ENCODE data around the gene NUDT8. TPM values are rescaled to one million over a fixed set of nuclear protein-coding genes. Genes with fewer than 3 reads are reported as not detected.
"Not testable (repeated sequence)": the region's sequence is repeated elsewhere in the genome, so short reads cannot be mapped to it uniquely, and the experiment has no call there.

The NUDT8 gene
- polyA plus RNA-seq, 1 of the 3 experiments (the other 2 are of a cell fraction): 2.7 TPM

DNA sequence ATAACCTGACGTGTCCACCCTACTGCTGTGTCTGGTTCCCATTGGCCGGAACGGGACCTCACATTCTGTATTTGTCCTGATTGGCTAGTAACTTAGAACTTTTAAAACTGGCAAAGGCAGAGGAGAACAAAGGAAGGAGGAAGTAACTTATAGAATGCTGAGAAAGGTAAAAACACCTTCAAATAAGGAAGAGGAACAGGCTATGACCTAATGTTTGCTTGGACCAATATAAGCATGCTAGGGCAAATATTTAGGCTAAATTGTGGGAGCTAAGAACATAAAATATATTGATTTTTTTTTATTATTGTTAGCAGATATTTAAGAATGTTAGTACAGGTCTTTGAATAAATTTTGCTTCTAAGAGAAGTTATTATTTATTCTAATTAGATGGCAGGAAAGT, 7.7 kb upstream of the NUDT8 start:
- POLR2A ChIA-PET; H3F3A ChIP-seq (replicated peaks; ENCODE audit: insufficient read depth): not testable (repeated sequence)
- CTCF ChIA-PET: interaction anchor here (17.8 kb wide), 1 partner anchor 16 kb away, joined by 308 read pairs; the partner anchor contains the start of gene ACY3

DNA sequence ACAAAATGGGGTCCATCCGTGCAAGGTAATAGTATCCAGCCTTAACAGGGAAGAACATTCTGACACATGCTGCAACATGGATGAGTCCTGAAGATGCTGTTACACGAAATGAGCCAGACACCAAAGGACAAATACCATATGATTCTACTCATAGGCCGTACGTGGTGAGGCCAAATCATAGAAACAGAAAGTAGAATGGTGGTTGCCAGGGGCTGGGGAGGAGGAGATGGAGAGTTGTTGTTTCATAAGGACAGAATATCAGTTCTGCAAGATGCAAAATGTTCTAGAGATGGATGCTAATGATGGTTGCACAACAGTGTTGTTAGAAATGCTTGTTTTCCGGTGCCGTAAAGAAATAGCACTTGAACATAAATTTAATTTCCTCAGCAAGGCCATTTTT, 7.2 kb upstream of the NUDT8 start:
- no peak for DNase-seq
- TF ChIP-seq RCOR1 (IDR thresholded peaks at IDR 0.05; ENCODE audit: low read length) (no peak), RFX5 (IDR thresholded peaks at IDR 0.05; ENCODE audit: low read length) (no peak), JUND (IDR thresholded peaks at IDR 0.05) (no peak), TAF1 (IDR thresholded peaks at IDR 0.05; ENCODE audit: borderline replicate concordance, low read depth, low read length) (no peak), FOSL2 (IDR thresholded peaks at IDR 0.05; ENCODE audit: borderline replicate concordance, low read depth) (no peak), FOXM1 (IDR thresholded peaks at IDR 0.05; ENCODE audit: low read depth) (no peak), RXRA (IDR thresholded peaks at IDR 0.05; ENCODE audit: borderline replicate concordance, low read depth) (no peak), ELF1 (IDR thresholded peaks at IDR 0.05) (no peak), EP300 (IDR thresholded peaks at IDR 0.05; ENCODE audit: borderline replicate concordance in 1 of 2, low read depth in 1 of 2, low read length in 1 of 2) (no peak), GABPA (IDR thresholded peaks at IDR 0.05; ENCODE audit: low read depth) (no peak), POLR2AphosphoS5 (IDR thresholded peaks at IDR 0.05; ENCODE audit: low read depth, low read length) (no peak), TCF12 (IDR thresholded peaks at IDR 0.05) (no peak), MEF2A (IDR thresholded peaks at IDR 0.05; ENCODE audit: borderline replicate concordance, low read depth) (no peak), YY1 (IDR thresholded peaks at IDR 0.05; ENCODE audit: low read depth) (no peak)
- TF ChIP-seq, protein P1, sequence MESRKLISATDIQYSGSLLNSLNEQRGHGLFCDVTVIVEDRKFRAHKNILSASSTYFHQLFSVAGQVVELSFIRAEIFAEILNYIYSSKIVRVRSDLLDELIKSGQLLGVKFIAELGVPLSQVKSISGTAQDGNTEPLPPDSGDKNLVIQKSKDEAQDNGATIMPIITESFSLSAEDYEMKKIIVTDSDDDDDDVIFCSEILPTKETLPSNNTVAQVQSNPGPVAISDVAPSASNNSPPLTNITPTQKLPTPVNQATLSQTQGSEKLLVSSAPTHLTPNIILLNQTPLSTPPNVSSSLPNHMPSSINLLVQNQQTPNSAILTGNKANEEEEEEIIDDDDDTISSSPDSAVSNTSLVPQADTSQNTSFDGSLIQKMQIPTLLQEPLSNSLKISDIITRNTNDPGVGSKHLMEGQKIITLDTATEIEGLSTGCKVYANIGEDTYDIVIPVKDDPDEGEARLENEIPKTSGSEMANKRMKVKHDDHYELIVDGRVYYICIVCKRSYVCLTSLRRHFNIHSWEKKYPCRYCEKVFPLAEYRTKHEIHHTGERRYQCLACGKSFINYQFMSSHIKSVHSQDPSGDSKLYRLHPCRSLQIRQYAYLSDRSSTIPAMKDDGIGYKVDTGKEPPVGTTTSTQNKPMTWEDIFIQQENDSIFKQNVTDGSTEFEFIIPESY (IDR thresholded peaks at IDR 0.05; ENCODE audit: borderline replicate concordance, low read depth): no peak
- TF ChIP-seq, protein P2, sequence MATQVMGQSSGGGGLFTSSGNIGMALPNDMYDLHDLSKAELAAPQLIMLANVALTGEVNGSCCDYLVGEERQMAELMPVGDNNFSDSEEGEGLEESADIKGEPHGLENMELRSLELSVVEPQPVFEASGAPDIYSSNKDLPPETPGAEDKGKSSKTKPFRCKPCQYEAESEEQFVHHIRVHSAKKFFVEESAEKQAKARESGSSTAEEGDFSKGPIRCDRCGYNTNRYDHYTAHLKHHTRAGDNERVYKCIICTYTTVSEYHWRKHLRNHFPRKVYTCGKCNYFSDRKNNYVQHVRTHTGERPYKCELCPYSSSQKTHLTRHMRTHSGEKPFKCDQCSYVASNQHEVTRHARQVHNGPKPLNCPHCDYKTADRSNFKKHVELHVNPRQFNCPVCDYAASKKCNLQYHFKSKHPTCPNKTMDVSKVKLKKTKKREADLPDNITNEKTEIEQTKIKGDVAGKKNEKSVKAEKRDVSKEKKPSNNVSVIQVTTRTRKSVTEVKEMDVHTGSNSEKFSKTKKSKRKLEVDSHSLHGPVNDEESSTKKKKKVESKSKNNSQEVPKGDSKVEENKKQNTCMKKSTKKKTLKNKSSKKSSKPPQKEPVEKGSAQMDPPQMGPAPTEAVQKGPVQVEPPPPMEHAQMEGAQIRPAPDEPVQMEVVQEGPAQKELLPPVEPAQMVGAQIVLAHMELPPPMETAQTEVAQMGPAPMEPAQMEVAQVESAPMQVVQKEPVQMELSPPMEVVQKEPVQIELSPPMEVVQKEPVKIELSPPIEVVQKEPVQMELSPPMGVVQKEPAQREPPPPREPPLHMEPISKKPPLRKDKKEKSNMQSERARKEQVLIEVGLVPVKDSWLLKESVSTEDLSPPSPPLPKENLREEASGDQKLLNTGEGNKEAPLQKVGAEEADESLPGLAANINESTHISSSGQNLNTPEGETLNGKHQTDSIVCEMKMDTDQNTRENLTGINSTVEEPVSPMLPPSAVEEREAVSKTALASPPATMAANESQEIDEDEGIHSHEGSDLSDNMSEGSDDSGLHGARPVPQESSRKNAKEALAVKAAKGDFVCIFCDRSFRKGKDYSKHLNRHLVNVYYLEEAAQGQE (IDR thresholded peaks at IDR 0.05; ENCODE audit: low read depth, low read length): no peak
- TF ChIP-seq, protein P3, sequence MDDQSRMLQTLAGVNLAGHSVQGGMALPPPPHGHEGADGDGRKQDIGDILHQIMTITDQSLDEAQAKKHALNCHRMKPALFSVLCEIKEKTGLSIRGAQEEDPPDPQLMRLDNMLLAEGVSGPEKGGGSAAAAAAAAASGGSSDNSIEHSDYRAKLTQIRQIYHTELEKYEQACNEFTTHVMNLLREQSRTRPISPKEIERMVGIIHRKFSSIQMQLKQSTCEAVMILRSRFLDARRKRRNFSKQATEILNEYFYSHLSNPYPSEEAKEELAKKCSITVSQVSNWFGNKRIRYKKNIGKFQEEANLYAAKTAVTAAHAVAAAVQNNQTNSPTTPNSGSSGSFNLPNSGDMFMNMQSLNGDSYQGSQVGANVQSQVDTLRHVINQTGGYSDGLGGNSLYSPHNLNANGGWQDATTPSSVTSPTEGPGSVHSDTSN (IDR thresholded peaks at IDR 0.05): no peak
- TF ChIP-seq, protein P4, sequence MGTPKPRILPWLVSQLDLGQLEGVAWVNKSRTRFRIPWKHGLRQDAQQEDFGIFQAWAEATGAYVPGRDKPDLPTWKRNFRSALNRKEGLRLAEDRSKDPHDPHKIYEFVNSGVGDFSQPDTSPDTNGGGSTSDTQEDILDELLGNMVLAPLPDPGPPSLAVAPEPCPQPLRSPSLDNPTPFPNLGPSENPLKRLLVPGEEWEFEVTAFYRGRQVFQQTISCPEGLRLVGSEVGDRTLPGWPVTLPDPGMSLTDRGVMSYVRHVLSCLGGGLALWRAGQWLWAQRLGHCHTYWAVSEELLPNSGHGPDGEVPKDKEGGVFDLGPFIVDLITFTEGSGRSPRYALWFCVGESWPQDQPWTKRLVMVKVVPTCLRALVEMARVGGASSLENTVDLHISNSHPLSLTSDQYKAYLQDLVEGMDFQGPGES (IDR thresholded peaks at IDR 0.05; ENCODE audit: low read depth, low read length): no peak
- TF ChIP-seq, protein P5, sequence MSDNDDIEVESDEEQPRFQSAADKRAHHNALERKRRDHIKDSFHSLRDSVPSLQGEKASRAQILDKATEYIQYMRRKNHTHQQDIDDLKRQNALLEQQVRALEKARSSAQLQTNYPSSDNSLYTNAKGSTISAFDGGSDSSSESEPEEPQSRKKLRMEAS (IDR thresholded peaks at IDR 0.05; ENCODE audit: low read depth): no peak
- TF ChIP-seq, protein P6, sequence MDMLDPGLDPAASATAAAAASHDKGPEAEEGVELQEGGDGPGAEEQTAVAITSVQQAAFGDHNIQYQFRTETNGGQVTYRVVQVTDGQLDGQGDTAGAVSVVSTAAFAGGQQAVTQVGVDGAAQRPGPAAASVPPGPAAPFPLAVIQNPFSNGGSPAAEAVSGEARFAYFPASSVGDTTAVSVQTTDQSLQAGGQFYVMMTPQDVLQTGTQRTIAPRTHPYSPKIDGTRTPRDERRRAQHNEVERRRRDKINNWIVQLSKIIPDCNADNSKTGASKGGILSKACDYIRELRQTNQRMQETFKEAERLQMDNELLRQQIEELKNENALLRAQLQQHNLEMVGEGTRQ (IDR thresholded peaks at IDR 0.05; ENCODE audit: borderline replicate concordance, low read depth, low read length): no peak
- CTCF ChIA-PET: interaction anchor here (1.5 to 17.8 kb wide), 2 partner anchors 16 to 23 kb away, joined by 3 to 308 read pairs; partner anchors contain the start of gene ACY3

More for the DNA sequence above, 7.7 kb upstream of the NUDT8 start:
- H3K27me3 ChIP-seq (ENCODE audit: insufficient read depth); H3K9me2 ChIP-seq; H3K4me2 ChIP-seq; H3K9ac ChIP-seq; H3K27ac ChIP-seq (ENCODE audit: low read depth in 2 of 2, low read length in 1 of 2); H3K36me3 ChIP-seq (replicated peaks in 1 of 2; ENCODE audit: control insufficient read depth in 1 of 2, insufficient read depth in 2 of 2, low read length in 1 of 2); DNase-seq; H3K4me1 ChIP-seq (ENCODE audit: control insufficient read depth in 1 of 2, insufficient read depth in 2 of 2, low read depth in 1 of 2, low read length in 1 of 2); H4K20me1 ChIP-seq (ENCODE audit: insufficient read depth); H3K9me3 ChIP-seq; H3K79me2 ChIP-seq (ENCODE audit: insufficient read depth); H3K4me3 ChIP-seq (ENCODE audit: low read depth in 2 of 2, low read length in 1 of 2); H2AFZ ChIP-seq (ENCODE audit: low read depth): not testable (repeated sequence)
- 86% methylated on average over 3 of the region's 3 CpGs for WGBS (ENCODE audit: low lambda C conversion rate)

More for the DNA sequence above, 7.2 kb upstream of the NUDT8 start:
- Histone ChIP-seq H3F3A (replicated peaks; ENCODE audit: insufficient read depth) (no peaks in the 10 kb centered on the region), H3K4me2 (no peak overlapping the region), H3K9me2 (no peaks in the 10 kb centered on the region), H2AFZ (ENCODE audit: low read depth) (no peak overlapping the region), H4K20me1 (ENCODE audit: insufficient read depth) (no peaks in the 10 kb centered on the region), H3K79me2 (ENCODE audit: insufficient read depth) (no peaks in the 10 kb centered on the region), H3K9ac (no peak overlapping the region), H3K4me3 (ENCODE audit: low read depth in 2 of 2, low read length in 1 of 2) (no peak overlapping the region), H3K9me3 (no peaks in the 10 kb centered on the region), H3K27me3 (ENCODE audit: insufficient read depth) (no peaks in the 10 kb centered on the region), H3K4me1 (ENCODE audit: control insufficient read depth in 1 of 2, insufficient read depth in 2 of 2, low read depth in 1 of 2, low read length in 1 of 2) (no peaks in the 10 kb centered on the region; a peak in 1 of 4 replicates), H3K27ac (ENCODE audit: low read depth in 2 of 2, low read length in 1 of 2) (no peak overlapping the region), H3K36me3 (replicated peaks in 1 of 2; ENCODE audit: control insufficient read depth in 1 of 2, insufficient read depth in 2 of 2, low read length in 1 of 2) (no peaks in the 10 kb centered on the region)
- 78% methylated on average over 6 of the region's 6 CpGs for WGBS (ENCODE audit: low lambda C conversion rate)
- POLR2A ChIA-PET: no interaction called here

All from SK-N-SH (cell line).